PC-3 (cell line): ENCODE data around the gene STARD3. TPM values are rescaled to one million over a fixed set of nuclear protein-coding genes. Genes with fewer than 3 reads are reported as not detected.

Experiments used
- ATAC-seq: fragments of 200-7000 bp; cut with Tn5 transposase; 2 replicates; pipeline ENCODE4 v1.9.1; 2020; ENCODE audit warnings: mild to moderate bottlenecking, moderate library complexity
- BruUV-seq: library from RNA; stranded (reverse); fragments of 400-500 nt; replicated peaks from 2 replicates; lab custom pipeline; 2021; lab: Mats Ljungman, UMichigan
- CTCF ChIA-PET: fragments of 300-600 bp; sonication (Branson Sonifier 250); formaldehyde crosslinking; loops from one replicate; lab custom pipeline; 2022; ENCODE audit warnings: antibody characterized with exemption; lab: Charles Lee
- POLR2A ChIA-PET: fragments of 300-600 bp; sonication (Branson Sonifier 250); formaldehyde crosslinking; loops from one replicate; lab custom pipeline; 2022; ENCODE audit warnings: antibody characterized with exemption; ENCODE audit not compliant: unreplicated experiment; lab: Charles Lee
- DNase-seq: peaks from one replicate; pipeline ENCODE4 v3.0.0-alpha.2; 2015
- H2AFZ ChIP-seq: fragments of 300-600 bp; sonication (generic); 2 replicates; pipeline ENCODE4 v1.6.0; 2016; ENCODE audit warnings: antibody characterized with exemption, low read length
- H3F3A ChIP-seq: fragments of 300-600 bp; sonication (generic); one replicate; pipeline ENCODE4 v1.6.0; 2017; ENCODE audit warnings: antibody characterized with exemption, low read length, control low read depth, mild to moderate bottlenecking; ENCODE audit not compliant: unreplicated experiment
- H3K27ac ChIP-seq: fragments of 300-600 bp; sonication (generic); 2 replicates; pipeline ENCODE4 v1.5.1; 2016; ENCODE audit warnings: mild to moderate bottlenecking, low read length
- H3K27me3 ChIP-seq: fragments of 300-600 bp; sonication (generic); 2 replicates; pipeline ENCODE4 v1.6.1; 2016; ENCODE audit warnings: low read length, mixed read lengths
- H3K36me3 ChIP-seq: fragments of 300-600 bp; sonication (generic); 2 replicates; pipeline ENCODE4 v1.6.1; 2016; ENCODE audit warnings: low read depth, mixed run types, low read length, mixed read lengths
- H3K4me1 ChIP-seq: fragments of 300-600 bp; sonication (generic); 2 replicates; pipeline ENCODE4 v1.5.1; 2016; ENCODE audit warnings: low read length; ENCODE audit not compliant: insufficient read depth
- H3K4me2 ChIP-seq: fragments of 300-600 bp; sonication (generic); 2 replicates; pipeline ENCODE4 v1.6.0; 2016; ENCODE audit warnings: low read length
- H3K4me3 ChIP-seq: fragments of 300-600 bp; sonication (generic); 2 replicates; pipeline ENCODE4 v1.5.1; 2016; ENCODE audit warnings: mild to moderate bottlenecking, low read length, mixed read lengths
- H3K79me2 ChIP-seq: fragments of 300-600 bp; sonication (generic); 2 replicates; pipeline ENCODE4 v1.6.1; 2017; ENCODE audit warnings: low read length, mixed read lengths
- H3K9ac ChIP-seq: fragments of 300-600 bp; sonication (generic); 2 replicates; pipeline ENCODE4 v1.6.0; 2016; ENCODE audit warnings: mild to moderate bottlenecking, low read length
- H3K9me2 ChIP-seq: fragments of 300-600 bp; sonication (generic); replicated peaks from 2 replicates; pipeline ENCODE4 v1.6.1; 2016; ENCODE audit warnings: mixed run types, low read length, mixed read lengths
- H3K9me3 ChIP-seq: fragments of 300-600 bp; sonication (generic); 2 replicates; pipeline ENCODE4 v1.6.1; 2016; ENCODE audit warnings: low read length, mixed read lengths
- H4K20me1 ChIP-seq: fragments of 300-600 bp; sonication (generic); 2 replicates; pipeline ENCODE4 v1.6.1; 2016; ENCODE audit warnings: low read length, mixed read lengths
- EZH2 ChIP-seq: fragments of 300-600 bp; sonication (generic); IDR thresholded peaks from one replicate; pipeline ENCODE4 v1.6.1; 2017; ENCODE audit warnings: antibody characterized with exemption, mild to moderate bottlenecking, low read length; ENCODE audit not compliant: unreplicated experiment
- EZH2phosphoT487 ChIP-seq: fragments of 300-600 bp; sonication (generic); IDR thresholded peaks from 2 replicates; pipeline ENCODE4 v1.6.1; 2018; ENCODE audit warnings: mild to moderate bottlenecking, antibody characterized with exemption, low read length, borderline replicate concordance
- intact Hi-C: fragments of 100-400 bp; cut with micrococcal nuclease; formaldehyde crosslinking; loops from 2 replicates; pipeline ENCODE4 v1.9.0; 2023
- total RNA-seq: library from RNA; depleted of rRNA; stranded (reverse); fragments of >200 nt; gene quantifications from 2 replicates; pipeline ENCODE4 v1.2.3, GENCODE V29; 2014
- TF ChIP-seq, protein P1 (sequence below): fragments of 300-600 bp; sonication (generic); conservative IDR thresholded peaks from 2 replicates; pipeline ENCODE4 v1.5.1; 2017; ENCODE audit warnings: antibody characterized with exemption, low read depth, mild to moderate bottlenecking, low read length

STARD3 gene
- total RNA-seq, 1 experiment from 2014 or later, result 30.5 TPM

DNA sequence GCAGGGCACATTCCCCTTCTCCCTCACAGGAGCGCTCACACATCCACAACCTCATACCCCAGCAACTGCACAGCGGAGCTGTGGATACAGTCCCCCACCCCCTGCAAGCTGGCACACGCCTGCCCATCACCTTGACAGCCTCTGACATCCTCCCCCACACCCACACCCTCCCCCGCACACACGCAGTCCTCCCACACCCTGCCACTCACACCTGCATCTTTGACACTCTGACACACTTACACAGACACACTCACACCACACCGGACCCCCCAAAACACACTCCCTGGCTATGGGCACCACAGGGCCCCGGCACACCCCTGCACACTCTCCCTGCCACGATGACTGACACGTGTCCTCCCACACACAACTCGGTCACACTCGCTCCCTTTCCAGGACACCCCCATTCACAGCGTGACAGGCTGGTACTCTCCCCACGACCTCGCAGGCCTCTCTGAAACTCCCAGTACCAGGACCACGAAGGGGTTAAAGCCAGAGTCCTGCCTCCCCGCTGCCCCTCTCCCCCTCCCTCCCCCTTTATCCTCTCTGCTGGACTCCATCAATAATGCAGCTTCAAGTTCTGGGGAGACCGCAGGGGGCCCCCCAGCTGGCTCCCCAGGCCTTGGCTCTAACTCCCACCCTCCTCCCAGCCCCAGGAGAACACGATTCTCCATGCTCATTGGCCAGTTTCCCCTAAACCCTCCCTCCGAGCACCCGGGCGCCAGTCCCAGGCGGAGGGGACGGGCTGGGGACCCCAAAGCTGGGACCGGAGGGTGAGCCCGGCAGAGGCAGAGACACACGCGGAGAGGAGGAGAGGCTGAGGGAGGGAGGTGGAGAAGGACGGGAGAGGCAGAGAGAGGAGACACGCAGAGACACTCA, 10.5 kb upstream of the STARD3 start, which contains the start of gene PPP1R1B:
TSS of gene PPP1R1B (plus strand) at position 782 of the 876 bp plus-strand sequence. CDS start 441 bp downstream, outside the sequence.
- Histone ChIP-seq H4K20me1 (no peaks in the 10 kb centered on the region), H2AFZ (peak within 1 kb of the TSS; percentile 61; the same call in 1 of the 2 replicates), H3K4me1 (peaks cover 5% of the 10 kb centered on the region), H3K27ac (no peak within 1 kb of the TSS), H3K36me3 (no peaks in the 10 kb centered on the region; the same call in 1 of the 2 replicates), H3K27me3 (peaks cover 13% of the 10 kb centered on the region), H3K4me3 (peak within 1 kb of the TSS; percentile 53), H3F3A (no peaks in the 10 kb centered on the region), H3K4me2 (peak within 1 kb of the TSS; percentile 71), H3K9ac (no peak within 1 kb of the TSS), H3K79me2 (no peaks in the 10 kb centered on the region), H3K9me2 (no peaks in the 10 kb centered on the region), H3K9me3 (no peaks in the 10 kb centered on the region)
- TF ChIP-seq EZH2phosphoT487 (no peak), EZH2 (no peak)
- TF ChIP-seq, protein P1, sequence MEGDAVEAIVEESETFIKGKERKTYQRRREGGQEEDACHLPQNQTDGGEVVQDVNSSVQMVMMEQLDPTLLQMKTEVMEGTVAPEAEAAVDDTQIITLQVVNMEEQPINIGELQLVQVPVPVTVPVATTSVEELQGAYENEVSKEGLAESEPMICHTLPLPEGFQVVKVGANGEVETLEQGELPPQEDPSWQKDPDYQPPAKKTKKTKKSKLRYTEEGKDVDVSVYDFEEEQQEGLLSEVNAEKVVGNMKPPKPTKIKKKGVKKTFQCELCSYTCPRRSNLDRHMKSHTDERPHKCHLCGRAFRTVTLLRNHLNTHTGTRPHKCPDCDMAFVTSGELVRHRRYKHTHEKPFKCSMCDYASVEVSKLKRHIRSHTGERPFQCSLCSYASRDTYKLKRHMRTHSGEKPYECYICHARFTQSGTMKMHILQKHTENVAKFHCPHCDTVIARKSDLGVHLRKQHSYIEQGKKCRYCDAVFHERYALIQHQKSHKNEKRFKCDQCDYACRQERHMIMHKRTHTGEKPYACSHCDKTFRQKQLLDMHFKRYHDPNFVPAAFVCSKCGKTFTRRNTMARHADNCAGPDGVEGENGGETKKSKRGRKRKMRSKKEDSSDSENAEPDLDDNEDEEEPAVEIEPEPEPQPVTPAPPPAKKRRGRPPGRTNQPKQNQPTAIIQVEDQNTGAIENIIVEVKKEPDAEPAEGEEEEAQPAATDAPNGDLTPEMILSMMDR, result no peak
- intact Hi-C loops, result no loop called here
- POLR2A ChIA-PET, result interaction anchor here (0.5 kb wide), 1 partner anchor 327 kb away, joined by 3 read pairs; no protein-coding TSS in a partner anchor
- CTCF ChIA-PET, result interaction anchor here (0.6 to 0.7 kb wide), 2 partner anchors 79 to 127 kb away, joined by 3 to 6 read pairs; no protein-coding TSS in a partner anchor
- ATAC-seq (no peak), DNase-seq (no peak)
- BruUV-seq, result no TSS peak

DNA sequence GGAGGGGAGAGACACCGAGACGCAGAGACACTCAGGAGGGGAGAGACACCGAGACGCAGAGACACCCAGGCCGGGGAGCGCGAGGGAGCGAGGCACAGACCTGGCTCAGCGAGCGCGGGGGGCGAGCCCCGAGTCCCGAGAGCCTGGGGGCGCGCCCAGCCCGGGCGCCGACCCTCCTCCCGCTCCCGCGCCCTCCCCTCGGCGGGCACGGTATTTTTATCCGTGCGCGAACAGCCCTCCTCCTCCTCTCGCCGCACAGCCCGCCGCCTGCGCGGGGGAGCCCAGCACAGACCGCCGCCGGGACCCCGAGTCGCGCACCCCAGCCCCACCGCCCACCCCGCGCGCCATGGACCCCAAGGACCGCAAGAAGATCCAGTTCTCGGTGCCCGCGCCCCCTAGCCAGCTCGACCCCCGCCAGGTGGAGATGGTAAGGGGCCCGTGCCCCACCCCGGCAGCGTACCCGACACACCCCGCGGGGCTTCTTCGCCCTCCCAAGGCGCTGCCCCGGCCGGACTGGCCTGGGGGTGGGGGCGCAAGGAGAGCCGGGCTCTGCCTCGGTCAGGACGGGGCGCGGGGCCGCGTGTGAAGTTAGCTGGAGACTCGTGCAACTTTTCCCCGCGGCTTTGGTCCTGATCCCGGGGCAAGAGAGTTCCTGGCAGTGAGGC, 9.8 kb upstream of the STARD3 start:
- H4K20me1 ChIP-seq, result no peaks in the 10 kb centered on the region
- no peaks in the 10 kb centered on the region for H3F3A ChIP-seq
- H3K27ac ChIP-seq, result no peak overlapping the region
- no peak for DNase-seq
- no TSS peak for BruUV-seq
- no peak for ATAC-seq
- H3K4me2 ChIP-seq, result peak overlapping the region; percentile 71
- peak overlapping the region; percentile 53 for H3K4me3 ChIP-seq
- ChIA-PET CTCF (interaction anchor here (0.6 to 0.7 kb wide), 2 partner anchors 80 to 127 kb away, joined by 3 to 6 read pairs; no protein-coding TSS in a partner anchor), POLR2A (no interaction called here)
- no peaks in the 10 kb centered on the region for H3K9me3 ChIP-seq
- TF ChIP-seq EZH2 (peak; percentile 34), EZH2phosphoT487 (no peak)
- TF ChIP-seq, protein P1, result no peak
- H3K79me2 ChIP-seq, result no peaks in the 10 kb centered on the region
- H3K9me2 ChIP-seq, result no peaks in the 10 kb centered on the region
- H3K36me3 ChIP-seq, result no peaks in the 10 kb centered on the region
- H3K27me3 ChIP-seq, result peaks cover 13% of the 10 kb centered on the region
- H3K4me1 ChIP-seq, result peaks cover 13% of the 10 kb centered on the region
- H3K9ac ChIP-seq, result no peak overlapping the region
- H2AFZ ChIP-seq, result peak overlapping the region; percentile 61; the same call in 1 of the 2 replicates
- intact Hi-C loops, result no loop called here
